GM18907 (cell line): ENCODE data around the gene GUCA2B.

Experiments used
- ATAC-seq: cut with Tn5 transposase; IDR thresholded peaks from one replicate; pipeline ENCODE4 v1.9.1; 2021; ENCODE audit warnings: mild to moderate bottlenecking, moderate library complexity; ENCODE audit not compliant: unreplicated experiment

GUCA2B gene

DNA sequence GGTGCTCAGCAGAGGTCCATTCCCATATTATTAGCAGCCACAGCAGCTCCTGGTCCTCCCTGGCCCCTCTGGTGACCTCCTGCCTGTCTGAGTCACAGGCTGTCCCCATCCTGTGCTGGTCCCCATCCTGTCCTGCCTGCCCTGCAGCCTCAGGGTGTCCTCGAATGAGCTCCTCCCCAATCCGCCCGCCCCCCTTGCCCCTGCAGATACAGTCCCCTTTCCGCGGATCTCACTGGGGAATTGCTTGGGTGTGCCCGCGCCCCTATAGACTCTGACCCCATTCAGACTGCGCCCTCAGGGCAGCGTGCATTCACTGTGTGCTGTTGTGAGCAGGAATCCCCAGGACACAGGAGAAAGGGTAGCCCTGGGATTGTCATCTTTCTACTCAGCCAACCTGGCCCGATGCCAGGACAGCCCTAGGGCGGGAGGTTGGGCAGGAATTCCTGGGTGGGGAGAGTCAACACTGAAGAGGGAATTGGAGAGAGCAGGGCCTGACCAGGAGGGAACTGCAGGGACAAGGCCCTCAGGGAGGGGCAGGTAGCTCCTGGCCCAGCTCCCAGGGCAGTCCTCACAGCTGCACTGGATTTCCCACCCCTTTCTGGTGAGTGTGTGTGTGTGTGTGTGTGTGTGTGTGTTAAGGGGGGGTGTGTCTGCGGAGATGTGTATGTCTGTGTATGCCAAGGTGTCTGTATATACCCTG is 12.5 kb downstream of the GUCA2B start:
- ATAC-seq, result no peak

DNA sequence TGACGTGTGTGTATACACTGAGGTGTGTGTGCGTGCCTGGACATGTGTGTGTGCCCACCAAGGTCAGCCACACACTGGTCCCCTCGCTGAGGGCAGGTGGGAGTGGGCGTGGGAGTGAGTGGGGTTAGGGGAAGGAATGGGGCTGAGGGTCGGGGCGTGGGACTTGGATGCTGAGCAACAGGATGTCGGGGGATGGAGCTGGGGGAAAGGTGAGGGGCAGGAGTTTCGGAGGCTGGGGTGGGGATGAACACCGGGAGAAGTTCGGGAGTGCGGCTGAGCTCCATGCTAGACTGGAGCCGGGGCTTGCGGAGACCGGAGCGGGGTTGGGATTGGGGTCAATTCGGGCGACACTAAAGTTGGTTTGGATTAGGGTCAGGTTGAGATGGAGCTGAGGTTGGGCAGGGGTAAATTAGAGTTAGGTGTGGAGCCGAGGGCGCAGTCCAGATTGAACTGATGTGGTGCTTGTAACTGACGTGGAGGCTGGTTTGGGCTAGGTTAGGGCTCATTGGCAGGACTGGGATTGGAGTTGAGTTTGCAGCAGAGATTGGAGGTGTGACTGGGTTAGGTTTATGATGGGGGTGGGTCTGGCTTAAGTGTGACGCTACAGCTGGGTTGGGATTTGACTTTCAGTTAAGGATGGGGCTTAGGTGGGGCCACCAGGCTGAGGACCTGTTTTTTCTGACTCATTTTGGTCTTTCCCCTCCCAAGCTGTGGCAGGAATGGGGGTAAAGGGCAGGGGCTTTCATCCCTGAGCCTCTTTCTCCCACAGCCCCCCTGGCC is 14.6 kb downstream of the GUCA2B start:
- ATAC-seq, result no peak

DNA sequence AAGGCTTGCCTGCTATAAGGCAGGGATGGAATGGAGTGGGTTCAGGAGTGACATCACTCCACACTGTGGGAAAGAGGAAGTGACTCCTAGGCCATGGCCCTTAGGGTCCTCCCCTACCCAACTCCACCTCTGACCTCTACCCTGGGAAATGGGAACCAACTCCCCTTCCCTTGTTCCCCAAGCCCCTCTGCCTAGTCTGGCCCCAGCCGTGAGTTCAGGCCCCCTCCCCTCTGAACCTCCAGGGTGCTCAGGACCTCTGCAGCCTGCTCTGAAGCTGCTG is 15.1 kb downstream of the GUCA2B start:
- ATAC-seq, result no peak

DNA sequence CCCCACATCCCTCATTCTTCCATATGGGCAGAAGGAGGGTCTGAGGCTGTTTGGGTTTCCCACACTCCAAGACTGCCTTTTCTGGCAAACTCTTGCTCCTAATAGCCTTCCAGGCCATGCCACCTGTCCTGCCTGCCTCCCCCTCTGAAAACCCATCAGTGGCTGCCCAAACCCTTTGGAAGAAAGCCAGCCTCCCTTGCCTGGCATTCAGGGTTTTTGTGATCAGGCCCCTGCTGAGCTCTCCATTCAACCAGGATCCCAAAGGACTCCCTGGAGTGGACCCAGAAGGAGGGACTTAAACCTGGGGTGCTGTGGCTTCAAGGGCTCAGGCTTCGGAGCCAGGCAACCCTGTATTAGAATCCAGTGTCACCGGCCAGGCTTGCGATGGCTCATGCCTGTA is 15.6 kb downstream of the GUCA2B start:
- no peak for ATAC-seq

DNA sequence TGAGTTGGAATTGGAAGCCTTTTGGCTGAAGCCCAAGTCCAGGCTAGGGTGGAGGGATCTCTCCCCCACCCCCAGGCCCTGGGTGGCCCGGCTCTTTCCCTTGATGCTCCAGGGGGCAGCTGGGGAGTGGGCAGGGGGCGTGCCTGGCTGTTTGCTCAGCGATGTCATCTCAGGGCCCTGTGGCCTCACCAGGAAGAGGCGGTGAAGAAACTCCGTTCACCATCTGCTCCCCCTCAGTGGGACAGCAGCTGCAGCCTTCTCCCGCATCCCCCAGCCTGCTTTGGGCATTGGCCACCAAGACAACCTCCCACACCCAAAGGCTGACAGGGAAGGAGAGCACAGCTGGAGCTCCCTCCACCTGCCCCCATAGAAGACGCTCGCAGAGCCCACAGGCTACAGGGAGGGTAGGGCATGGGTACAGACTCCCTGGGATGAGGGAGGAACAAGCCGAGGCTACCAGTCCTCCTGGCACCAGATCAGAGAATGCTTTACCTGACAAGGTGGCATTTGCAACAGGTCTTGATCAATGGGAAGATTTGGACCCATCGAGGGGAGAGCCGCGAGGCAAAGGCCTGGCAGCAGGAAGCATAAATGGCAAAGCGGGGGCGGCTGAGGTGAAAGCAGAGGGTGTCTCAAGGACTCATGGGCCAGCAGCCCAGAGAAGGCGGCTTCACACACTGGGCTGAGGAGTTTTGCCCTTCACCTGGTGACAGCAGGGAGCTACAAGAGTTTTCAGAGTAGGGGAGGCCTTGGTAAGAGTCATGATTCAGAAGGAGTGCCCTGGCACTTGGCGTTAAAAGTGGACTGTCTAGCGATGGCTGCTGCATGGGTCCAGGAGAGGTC is 17.8 kb downstream of the GUCA2B start:
- ATAC-seq, result no peak

DNA sequence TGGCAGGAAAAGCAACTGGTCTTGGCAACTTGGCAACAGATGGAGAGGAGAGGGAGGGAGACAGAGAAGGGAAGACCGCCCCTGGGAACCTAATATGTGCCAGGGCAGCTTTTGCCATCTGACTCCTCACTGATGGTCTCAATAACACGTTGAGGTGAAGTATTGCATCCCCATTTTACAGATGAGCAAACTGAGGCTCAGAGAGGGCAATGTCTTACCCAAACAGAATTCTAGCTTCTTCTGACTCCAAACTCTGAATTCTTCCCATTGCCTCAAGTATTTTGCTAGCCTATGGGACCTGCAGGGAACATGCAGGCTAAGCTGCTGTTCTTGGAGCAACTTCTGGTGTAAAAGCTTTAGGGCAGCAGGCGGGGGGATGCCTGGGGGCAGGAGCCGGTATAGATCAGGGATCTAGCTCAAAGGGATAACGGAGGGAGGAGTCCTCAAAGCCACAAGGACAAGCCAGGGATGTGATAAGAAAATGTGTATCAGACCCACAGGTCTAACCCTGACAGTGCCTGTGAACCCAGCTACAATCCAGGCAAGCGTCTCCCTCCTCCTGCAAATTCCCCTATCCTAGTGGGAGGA is 18.6 kb downstream of the GUCA2B start:
- no peak for ATAC-seq

DNA sequence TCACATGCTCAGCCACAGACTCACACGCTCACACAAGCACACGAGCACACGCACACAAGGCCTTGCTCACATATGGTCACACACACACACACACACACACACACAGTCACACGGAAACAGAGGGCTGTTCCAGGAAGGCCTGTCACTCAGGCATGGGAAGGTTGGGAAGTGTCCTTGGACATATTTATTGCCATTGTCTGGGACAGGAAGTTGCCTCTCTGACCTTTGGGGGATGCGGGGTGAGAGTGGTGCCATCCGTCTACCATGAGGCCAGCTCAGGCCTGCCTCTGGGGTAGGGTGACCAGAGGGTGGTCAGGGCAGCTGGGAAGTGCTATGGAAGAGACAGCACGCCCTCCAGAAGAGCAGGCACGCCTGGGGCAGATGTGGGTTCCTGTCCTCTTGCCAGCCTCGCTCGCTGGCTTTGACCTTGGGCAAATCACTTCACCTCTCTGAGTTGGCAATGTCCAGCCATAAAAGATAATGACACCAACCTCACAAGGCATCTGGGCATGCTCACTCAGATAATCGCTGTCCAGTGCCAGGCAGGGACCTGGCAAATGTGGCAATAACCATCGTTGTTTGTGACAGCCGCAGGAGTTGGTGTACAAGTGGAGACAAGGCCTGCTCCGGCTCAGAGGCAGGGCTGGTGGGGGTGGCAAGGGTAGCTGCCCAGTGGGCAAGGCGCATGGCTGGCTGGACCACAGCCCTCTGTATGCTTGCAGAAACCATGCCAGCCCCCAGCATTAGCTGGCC is 19.3 kb downstream of the GUCA2B start:
- ATAC-seq, result no peak

DNA sequence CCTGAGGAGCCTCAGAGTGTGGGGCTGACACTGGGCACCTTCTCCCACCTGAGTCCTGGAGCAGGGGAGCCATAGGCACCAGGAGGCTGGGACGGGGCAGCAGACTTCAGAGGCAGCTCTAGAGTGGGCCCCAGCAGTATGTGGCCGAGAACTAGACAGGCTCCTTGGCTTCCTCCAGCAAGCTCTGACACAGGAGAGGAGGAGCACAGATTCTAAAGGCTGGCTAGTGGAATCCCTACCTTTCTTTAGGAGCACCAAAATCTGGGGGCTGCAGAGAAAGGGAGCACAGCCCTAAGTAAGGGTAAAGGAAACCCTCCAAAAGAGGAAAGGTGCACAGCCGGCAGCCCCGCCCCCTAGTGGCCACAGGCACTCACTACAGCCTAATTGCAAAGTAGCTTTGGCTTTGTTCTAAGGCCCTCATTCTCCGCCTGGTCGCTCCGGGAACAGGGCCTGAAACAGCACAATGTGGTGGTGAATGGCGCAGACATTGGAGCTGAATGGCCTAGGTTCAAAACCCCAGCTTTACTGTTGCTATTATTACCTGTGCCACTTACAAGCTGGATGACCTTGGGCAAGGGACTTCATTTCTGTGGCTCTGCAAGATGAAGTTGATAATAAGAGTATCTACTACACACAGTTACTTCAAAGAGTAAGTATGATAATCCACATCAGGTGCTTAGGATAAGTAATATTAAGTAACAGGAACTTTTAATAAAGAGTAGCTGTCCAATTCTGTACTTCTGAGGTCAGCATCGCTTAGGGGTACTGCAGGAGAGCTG is 20.1 kb downstream of the GUCA2B start:
- ATAC-seq, result no peak

DNA sequence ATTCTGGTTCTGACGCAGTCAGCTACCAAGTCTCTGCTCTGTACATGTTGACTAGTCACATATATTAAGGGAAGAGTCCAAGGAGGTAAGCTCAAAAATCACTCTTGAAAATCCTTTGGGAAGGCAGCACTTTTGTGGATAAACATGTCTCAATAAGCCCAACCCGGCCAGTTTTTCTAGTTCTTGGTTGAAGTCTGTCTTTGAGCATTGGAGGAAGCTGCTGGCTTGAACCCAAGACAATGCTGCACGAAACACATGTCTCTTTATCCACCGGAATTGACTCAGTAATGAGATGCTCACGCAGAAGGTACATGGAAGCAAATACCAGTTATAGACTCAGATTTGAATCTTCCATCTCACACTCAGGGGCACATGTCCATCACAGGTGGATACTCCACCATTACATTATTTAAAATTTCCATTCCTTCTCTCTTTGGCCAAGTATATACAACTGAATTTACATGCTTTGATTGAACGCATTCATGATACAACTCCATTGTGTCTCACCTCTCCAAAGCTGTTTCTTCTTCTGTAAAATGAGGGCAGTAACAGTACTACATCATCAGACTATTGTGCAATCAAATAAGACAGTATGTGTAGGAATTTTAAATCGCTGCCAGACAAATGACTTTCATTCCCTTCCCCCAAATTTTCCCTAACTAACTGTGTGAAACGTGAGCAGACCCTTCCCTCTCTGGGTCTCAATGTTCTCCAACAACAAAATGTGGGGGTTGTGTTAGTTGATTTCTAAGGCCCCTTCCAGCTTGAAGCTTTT is 20.9 kb downstream of the GUCA2B start:
- ATAC-seq, result no peak

DNA sequence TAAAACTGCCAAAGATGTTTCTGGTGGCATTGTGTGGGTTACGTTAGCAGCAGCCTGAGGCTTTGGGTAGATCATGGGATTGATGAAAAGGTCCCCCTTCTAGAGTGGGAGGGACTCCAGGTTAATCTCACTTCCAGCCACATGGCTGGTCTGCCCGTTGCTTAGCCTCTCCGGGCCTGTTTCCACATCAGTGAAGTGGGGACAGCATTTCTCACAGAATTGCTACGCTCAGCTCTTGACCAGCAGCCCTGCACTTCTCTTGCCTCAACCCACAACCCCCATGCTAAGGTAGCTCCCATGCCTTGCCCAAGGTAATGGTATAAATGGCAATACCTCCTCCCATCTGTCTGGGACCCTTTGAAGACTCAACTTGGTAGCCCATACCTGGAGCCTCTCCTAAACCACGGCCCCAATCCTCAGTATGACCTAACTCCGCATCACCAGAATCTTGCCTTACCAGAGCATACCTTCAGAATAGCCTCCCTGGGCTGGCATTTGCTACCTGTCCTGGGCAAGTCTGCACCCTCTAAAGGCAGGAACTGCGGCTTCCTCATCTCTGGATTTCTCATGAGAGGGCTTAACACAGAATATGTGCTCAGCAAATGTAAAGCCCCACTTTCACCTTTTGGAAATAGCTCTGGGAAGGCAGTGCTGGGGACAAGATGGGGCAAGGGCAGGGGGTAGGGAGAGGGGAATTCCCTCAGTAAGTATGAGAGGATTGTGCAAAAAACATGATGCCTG is 22.3 kb downstream of the GUCA2B start:
- ATAC-seq, result no peak

DNA sequence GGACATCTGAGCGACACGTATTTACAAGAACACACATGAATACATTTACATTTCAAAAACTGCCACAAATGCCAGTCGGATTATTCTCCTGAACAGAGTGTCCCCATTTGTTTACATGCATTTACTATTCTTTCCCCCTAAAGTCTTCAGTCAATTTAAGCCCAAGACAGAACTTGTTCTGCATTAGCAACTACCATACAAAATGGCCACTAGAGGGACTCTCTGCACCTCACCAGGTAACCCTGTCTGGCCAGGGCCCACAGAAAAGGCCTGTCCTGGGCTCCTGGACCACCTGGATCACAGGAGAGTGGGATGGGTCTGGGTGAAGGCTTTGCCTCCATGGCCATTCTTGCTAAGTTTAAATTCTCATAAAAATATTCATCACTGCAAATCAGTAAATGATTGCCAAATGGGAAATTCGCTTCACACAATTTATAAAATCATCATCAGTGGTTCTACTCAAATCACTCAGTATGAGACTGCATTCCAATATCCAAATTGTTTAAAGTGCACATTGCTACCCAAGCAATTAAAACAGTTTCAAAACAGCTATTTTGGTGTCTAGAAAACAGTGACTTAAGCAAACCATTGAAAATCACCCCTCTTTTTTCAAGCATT is 23.8 kb downstream of the GUCA2B start:
- no peak for ATAC-seq

DNA sequence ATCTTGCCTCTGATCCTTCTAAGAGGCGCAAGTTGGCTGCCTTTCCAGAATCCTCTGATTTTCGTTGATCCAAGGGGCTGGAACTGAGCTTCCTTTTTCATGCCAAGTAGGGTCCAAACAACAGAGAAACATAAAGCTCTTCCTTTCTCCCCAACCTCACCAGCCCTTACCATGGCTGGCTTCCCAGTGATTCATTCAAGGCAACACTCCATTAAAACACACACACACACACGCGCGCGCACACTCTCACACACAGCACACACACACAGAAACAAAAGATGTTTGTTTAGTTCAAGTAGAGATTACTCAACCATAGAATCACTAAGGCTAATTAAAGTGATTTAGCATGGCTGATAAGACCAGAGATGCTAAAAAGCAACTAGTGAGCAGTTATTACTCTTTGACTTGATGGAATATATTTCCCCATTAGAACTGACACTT is 24.4 kb downstream of the GUCA2B start:
- no peak for ATAC-seq

DNA sequence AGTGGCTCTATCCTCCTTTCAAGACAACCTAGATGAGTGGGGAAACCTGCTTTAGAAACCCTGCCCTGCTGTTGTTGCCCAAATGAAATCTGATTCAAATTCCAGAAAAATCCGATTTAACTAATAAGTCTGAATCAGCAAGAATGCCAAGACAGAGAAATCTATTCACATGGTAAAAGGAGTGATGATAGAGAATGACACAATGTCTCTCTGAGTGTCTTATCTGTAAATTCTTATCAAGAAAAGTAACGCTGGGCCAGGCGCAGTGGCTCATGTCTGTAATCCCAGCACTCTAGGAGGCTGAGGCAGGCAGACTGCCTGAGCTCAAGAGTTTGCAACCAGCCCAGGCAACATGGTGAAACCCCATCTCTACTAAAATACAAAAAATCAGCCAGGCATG is 25.0 kb downstream of the GUCA2B start:
- no peak for ATAC-seq

DNA sequence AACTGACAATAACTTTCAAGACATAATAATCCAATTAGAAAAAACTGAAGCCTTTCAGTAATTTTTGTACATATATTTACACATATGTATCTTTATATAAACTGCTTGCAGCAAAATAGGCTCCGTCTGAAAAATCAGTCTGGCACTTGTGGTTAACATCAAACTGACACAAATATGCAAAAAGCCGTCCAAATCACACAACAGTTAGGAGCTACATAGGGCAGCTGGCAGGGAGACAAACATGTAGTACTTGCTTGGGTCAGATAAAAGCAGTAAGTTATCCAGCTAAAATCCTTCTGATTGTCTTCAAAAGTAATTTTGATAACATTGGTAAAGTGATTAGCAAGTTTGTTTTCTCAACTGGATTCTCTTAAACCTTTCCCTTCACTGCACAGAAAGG is 26.1 kb downstream of the GUCA2B start:
- no peak for ATAC-seq

DNA sequence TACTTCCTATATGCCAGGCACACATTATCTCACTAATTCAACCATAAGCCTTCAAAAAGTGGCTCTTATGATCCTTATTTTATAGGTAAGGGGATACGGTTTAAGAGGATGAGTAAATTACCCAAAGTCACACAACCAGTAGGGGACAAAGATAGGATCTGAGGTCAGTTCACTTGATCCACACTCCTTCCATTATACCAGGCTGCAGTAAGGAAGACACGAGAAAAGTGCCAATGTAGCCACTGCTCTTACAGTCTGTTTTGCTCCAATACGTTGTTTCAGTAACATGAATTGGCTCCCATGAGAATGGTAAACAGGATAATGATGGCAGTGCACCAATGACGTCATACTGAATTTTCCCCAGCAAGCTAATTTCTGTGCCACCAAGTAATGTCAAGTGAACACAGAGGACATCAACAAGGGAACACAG is 26.7 kb downstream of the GUCA2B start:
- no peak for ATAC-seq

DNA sequence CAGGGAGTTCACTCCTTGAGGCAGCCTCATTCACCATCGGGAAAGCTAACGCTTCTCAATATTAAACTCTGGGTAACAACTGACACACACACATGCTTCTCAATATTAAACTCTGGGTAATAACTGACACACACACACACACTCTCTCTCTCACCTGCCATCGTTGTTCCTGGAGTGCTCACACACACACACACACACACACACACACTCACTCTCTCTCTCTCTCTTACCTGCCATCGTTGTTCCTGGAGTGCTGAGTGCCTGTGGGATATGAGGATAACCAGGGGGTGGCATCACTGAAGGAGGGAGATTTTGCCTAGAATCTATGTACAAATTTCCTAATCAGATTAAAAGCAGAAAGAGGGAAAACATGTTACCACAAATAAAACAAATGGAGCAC is 28.5 kb downstream of the GUCA2B start:
- ATAC-seq, result no peak

DNA sequence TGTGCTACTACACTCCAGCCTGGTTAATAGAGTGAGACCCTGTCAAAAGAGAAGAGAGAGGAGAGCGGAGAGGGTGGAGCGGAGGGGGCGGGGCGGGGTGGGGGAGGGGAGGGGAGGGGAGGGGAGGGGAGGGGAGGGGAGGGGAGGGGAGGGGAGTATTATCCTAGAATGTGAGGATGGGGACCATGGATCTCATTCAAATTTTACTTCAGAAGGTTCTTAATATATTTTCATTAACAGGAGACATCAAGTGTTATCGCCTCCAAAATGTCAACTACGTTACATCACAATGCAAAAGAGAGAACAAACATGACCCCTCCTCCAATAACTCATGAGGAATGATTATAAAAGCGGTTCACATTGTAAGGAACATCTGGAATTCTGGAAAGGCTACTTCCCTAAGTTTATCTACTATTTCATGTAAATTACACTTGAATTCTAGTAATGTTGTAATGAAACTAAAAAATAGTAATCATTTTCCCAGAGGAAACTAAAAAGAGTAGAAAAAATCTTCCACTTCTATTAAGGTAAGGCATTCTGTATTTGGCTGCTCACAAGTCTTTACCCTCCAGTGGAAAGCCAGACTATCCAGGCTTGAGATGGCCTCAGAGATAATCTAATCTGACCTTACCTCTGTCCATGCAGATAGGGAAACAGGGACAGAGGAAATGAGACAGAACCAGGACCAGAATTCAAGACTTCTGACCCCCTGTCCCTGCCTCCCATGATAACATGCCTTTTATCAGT is 30.2 kb downstream of the GUCA2B start:
- ATAC-seq, result no peak

DNA sequence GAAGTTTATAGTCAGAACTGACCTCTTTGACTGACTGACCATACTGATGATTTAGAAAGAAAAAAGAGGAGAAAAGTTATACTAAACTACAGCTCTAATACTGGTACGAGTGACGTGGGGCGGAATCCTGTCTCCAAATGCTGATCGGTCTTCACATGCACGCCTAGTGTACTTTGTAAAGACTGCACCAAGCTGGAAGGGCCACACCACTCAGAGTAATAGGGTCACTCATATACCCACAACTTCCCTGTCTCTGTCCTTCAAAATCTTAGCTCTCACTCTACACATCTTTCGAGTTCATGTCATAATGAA is 30.7 kb downstream of the GUCA2B start:
- ATAC-seq, result no peak
